T-helper 9 cell (primary cell): Measurements from ENCODE around the gene DKKL1.

Source experiments
- DNase-seq: peaks from one replicate; pipeline ENCODE4 v3.0.0-alpha.2; 2020

The DKKL1 gene

GRCh38 chr19:49396738-49397505 lies 33.2 kb downstream of the DKKL1 start:
- no peak for DNase-seq

GRCh38 chr19:49398001-49398615 lies 34.4 kb downstream of the DKKL1 start:
- DNase-seq = no peak

- no peak for DNase-seq
Measured at GRCh38 chr19:49398931-49399330, 35.3 kb downstream of the DKKL1 start.

GRCh38 chr19:49400029-49400428 lies 36.4 kb downstream of the DKKL1 start:
- no peak for DNase-seq

- DNase-seq = no peak
Measured at GRCh38 chr19:49403404-49404187, 39.9 kb downstream of the DKKL1 start.

- DNase-seq = no peak
Measured at GRCh38 chr19:49407079-49407478, 43.4 kb downstream of the DKKL1 start.

- DNase-seq = no peak
Measured at GRCh38 chr19:49407482-49408015, 43.9 kb downstream of the DKKL1 start.

- no peak for DNase-seq
Measured at GRCh38 chr19:49408816-49409440, 45.3 kb downstream of the DKKL1 start.

GRCh38 chr19:49409441-49410029 lies 45.9 kb downstream of the DKKL1 start:
- DNase-seq = no peak

- no peak for DNase-seq
Measured at GRCh38 chr19:49411681-49412326, 48.1 kb downstream of the DKKL1 start.

GRCh38 chr19:49413348-49413747 lies 49.7 kb downstream of the DKKL1 start:
- DNase-seq = no peak

GRCh38 chr19:49414256-49414655 lies 50.6 kb downstream of the DKKL1 start:
- DNase-seq = no peak

GRCh38 chr19:49415102-49415809 lies 51.6 kb downstream of the DKKL1 start:
- DNase-seq = no peak

- DNase-seq = no peak
Measured at GRCh38 chr19:49415810-49416200, 52.1 kb downstream of the DKKL1 start.

- no peak for DNase-seq
Measured at GRCh38 chr19:49417088-49417487, 53.4 kb downstream of the DKKL1 start.

GRCh38 chr19:49418511-49418910 lies 54.8 kb downstream of the DKKL1 start:
- no peak for DNase-seq

GRCh38 chr19:49419173-49419572 lies 55.5 kb downstream of the DKKL1 start:
- no peak for DNase-seq

GRCh38 chr19:49420227-49420626 lies 56.5 kb downstream of the DKKL1 start:
- DNase-seq = no peak

GRCh38 chr19:49421039-49421877 lies 57.6 kb downstream of the DKKL1 start:
- DNase-seq = no peak

GRCh38 chr19:49421878-49422202 lies 58.2 kb downstream of the DKKL1 start:
- DNase-seq = no peak
